ENCODE measurements around the gene CYBC1.

Gene CYBC1

GRCh38 chr17:82433560-82434215, 16.9 kb downstream of the CYBC1 start:
- no peak for DNase-seq

GRCh38 chr17:82432017-82432416, 18.5 kb downstream of the CYBC1 start:
- H3K27ac ChIP-seq, result no peak overlapping the region
- H3K36me3 ChIP-seq (replicated peaks), result no peaks in the 10 kb centered on the region
- TF ChIP-seq CTCF (IDR thresholded peaks at IDR 0.05; ENCODE audit: low read depth, low read length, missing control alignments), result no peak
- no peak overlapping the region for H3K4me3 ChIP-seq (ENCODE audit: low read depth, low read length)
- H3K27me3 ChIP-seq (replicated peaks), result no peaks in the 10 kb centered on the region
- no peak for DNase-seq
- in situ Hi-C loops (cut with HindIII; ENCODE audit: low pct_ligation_motif_present, low sequenced_read_pairs), result no loop called here

More at GRCh38 chr17:82433560-82434215, 16.9 kb downstream of the CYBC1 start:
- in situ Hi-C loops (cut with HindIII; ENCODE audit: low pct_ligation_motif_present, low sequenced_read_pairs), result no loop called here
- H3K36me3 ChIP-seq (replicated peaks), result no peaks in the 10 kb centered on the region
- TF ChIP-seq CTCF (IDR thresholded peaks at IDR 0.05; ENCODE audit: low read depth, low read length, missing control alignments), result no peak
- H3K4me3 ChIP-seq (ENCODE audit: low read depth, low read length), result no peak overlapping the region
- H3K27me3 ChIP-seq (replicated peaks), result no peaks in the 10 kb centered on the region
- no peak overlapping the region for H3K27ac ChIP-seq

- TF ChIP-seq CTCF (IDR thresholded peaks at IDR 0.05; ENCODE audit: low read depth, low read length, missing control alignments), result no peak
- Histone ChIP-seq H3K27ac (no peak overlapping the region), H3K27me3 (replicated peaks) (no peaks in the 10 kb centered on the region), H3K4me3 (ENCODE audit: low read depth, low read length) (no peak overlapping the region), H3K36me3 (replicated peaks) (no peaks in the 10 kb centered on the region)
- no peak for DNase-seq
- in situ Hi-C loops (cut with HindIII; ENCODE audit: low pct_ligation_motif_present, low sequenced_read_pairs), result no loop called here
Measured at GRCh38 chr17:82429824-82430223, 20.7 kb downstream of the CYBC1 start.

GRCh38 chr17:82428546-82428945, 22.0 kb downstream of the CYBC1 start:
- no peaks in the 10 kb centered on the region for H3K27me3 ChIP-seq (replicated peaks)
- H3K27ac ChIP-seq, result no peak overlapping the region
- H3K36me3 ChIP-seq (replicated peaks), result no peaks in the 10 kb centered on the region
- H3K4me3 ChIP-seq (ENCODE audit: low read depth, low read length), result no peak overlapping the region
- DNase-seq, result no peak
- in situ Hi-C loops (cut with HindIII; ENCODE audit: low pct_ligation_motif_present, low sequenced_read_pairs), result no loop called here
- TF ChIP-seq CTCF (IDR thresholded peaks at IDR 0.05; ENCODE audit: low read depth, low read length, missing control alignments), result no peak

DNA sequence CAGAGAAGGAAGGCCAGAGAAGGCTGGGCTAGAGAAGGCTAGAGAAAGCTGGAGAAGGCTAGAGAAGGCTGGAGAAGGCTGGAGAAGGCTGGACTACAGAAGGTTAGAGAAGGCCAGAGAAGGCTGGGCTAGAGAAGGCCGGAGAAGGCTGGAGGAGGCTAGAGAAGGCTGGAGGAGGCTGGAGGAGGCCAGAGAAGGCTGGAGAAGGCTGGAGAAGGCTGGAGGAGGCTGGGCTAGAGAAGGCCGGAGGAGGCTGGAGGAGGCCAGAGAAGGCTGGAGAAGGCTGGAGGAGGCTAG, 25.7 kb downstream of the CYBC1 start:
- no peak for TF ChIP-seq CTCF (IDR thresholded peaks at IDR 0.05; ENCODE audit: low read depth, low read length, missing control alignments)

More for the DNA sequence above, 25.7 kb downstream of the CYBC1 start:
- in situ Hi-C loops (cut with HindIII; ENCODE audit: low pct_ligation_motif_present, low sequenced_read_pairs), result no loop called here
- Histone ChIP-seq H3K4me3 (ENCODE audit: low read depth, low read length) (no peak overlapping the region), H3K27me3 (replicated peaks) (no peaks in the 10 kb centered on the region), H3K27ac (no peak overlapping the region), H3K36me3 (replicated peaks) (no peaks in the 10 kb centered on the region)
- no peak for DNase-seq

Data from brain microvascular endothelial cell (primary cell).